Gastroesophageal sphincter (tissue), 3 donors: ENCODE data around the gene TDRD10.

Source experiments
- EP300 ChIP-seq: sonication (generic); formaldehyde crosslinking; IDR thresholded peaks from one replicate; pipeline ENCODE4 v1.6.1; 2017; ENCODE audit warnings: antibody characterized with exemption, mild to moderate bottlenecking
- POLR2A ChIP-seq, 2 donors: fragments of 450-650 bp; IDR thresholded peaks; one replicate each; pipeline ENCODE4 v1.6.1; 2017; ENCODE audit warnings: antibody characterized with exemption in 2 of 2, mild to moderate bottlenecking in 2 of 2, moderate library complexity in 1 of 2
- POLR2AphosphoS5 ChIP-seq: sonication (generic); formaldehyde crosslinking; IDR thresholded peaks from one replicate; pipeline ENCODE4 v1.6.1; 2017; ENCODE audit warnings: antibody characterized with exemption
- TF ChIP-seq, protein P1 (sequence below), 4 experiments: fragments of 200-600 bp in 2 of 4; fragments of 450-650 bp in 2 of 4; sonication (generic) in 1 of 4; IDR thresholded peaks; one replicate each; pipeline ENCODE4 v1.5.1; 2017 to 2019; ENCODE audit warnings: antibody characterized with exemption in 4 of 4, mild to moderate bottlenecking in 2 of 4, moderate library complexity in 2 of 4

DNA sequence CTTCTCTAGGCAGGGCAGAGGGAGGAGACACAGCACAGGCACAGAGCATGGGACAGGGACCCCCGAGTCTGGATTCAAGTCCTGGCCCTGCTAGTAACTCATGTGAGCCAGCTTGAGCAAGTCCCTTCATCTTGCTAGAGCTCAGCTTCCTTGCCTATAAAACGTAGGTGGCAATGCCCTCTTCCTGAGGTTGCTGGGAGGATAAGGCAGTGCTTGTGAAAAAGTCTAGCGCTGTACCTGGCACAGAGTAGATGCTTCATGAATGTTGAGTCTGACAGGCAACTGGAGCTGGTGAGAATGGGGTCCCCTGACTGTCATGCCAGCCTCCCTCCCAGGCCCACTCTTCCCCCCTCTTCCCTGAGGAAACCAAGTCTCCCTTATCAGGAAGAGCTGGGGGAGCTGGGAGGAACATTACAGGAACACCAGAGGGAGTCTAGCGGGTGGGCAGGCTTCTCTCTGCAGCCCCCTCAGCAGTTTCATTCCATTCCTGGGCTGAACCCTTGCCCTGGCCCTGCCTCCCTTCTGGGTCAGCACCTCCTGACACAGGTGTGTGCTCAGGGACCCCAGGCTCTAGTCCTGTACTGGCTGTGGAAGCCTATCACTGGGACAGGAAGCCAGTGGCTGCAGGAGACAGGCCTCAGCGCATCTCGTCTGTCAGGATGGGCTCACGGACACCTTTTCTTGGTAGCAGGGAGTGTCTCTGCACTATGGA, 75.5 kb downstream of the TDRD10 start:
- TF ChIP-seq, protein P1, sequence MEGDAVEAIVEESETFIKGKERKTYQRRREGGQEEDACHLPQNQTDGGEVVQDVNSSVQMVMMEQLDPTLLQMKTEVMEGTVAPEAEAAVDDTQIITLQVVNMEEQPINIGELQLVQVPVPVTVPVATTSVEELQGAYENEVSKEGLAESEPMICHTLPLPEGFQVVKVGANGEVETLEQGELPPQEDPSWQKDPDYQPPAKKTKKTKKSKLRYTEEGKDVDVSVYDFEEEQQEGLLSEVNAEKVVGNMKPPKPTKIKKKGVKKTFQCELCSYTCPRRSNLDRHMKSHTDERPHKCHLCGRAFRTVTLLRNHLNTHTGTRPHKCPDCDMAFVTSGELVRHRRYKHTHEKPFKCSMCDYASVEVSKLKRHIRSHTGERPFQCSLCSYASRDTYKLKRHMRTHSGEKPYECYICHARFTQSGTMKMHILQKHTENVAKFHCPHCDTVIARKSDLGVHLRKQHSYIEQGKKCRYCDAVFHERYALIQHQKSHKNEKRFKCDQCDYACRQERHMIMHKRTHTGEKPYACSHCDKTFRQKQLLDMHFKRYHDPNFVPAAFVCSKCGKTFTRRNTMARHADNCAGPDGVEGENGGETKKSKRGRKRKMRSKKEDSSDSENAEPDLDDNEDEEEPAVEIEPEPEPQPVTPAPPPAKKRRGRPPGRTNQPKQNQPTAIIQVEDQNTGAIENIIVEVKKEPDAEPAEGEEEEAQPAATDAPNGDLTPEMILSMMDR (IDR thresholded peaks at IDR 0.05) = no peak
- TF ChIP-seq POLR2A (IDR thresholded peaks at IDR 0.05) (no peak), POLR2AphosphoS5 (no peak), EP300 (no peak)
